Gastroesophageal sphincter (tissue), 3 donors: ENCODE measurements around the gene PMP22.

Source experiments
- CTCF ChIP-seq, 4 experiments: fragments of 200-600 bp in 2 of 4; fragments of 450-650 bp in 2 of 4; sonication (generic) in 1 of 4; IDR thresholded peaks; one replicate each; pipeline ENCODE4 v1.5.1; 2017 to 2019; ENCODE audit warnings: antibody characterized with exemption in 4 of 4, mild to moderate bottlenecking in 2 of 4, moderate library complexity in 2 of 4
- POLR2A ChIP-seq, 2 donors: fragments of 450-650 bp; IDR thresholded peaks; one replicate each; pipeline ENCODE4 v1.6.1; 2017; ENCODE audit warnings: antibody characterized with exemption in 2 of 2, mild to moderate bottlenecking in 2 of 2, moderate library complexity in 1 of 2

- no peak for TF ChIP-seq CTCF (IDR thresholded peaks at IDR 0.05)
- no peak for TF ChIP-seq POLR2A (IDR thresholded peaks at IDR 0.05)
Observed at GRCh38 chr17:15309793-15310192, 44.7 kb upstream of the PMP22 start.
